Stomach (tissue), 4 donors: Measurements from ENCODE around the gene OBP2A.

Experiments
- CTCF ChIP-seq, 7 experiments: fragments of 450-650 bp in 4 of 7; fragments of 200-600 bp in 3 of 7; sonication (generic) in 3 of 7; IDR thresholded peaks; one replicate each; pipeline ENCODE4 v1.5.1; 2016 to 2019; ENCODE audit warnings: antibody characterized with exemption in 7 of 7, control low read depth in 2 of 7, mild to moderate bottlenecking in 1 of 7
- POLR2A ChIP-seq, 4 donors: fragments of 450-650 bp; IDR thresholded peaks; one replicate each; pipeline ENCODE4 v1.6.1; 2016; ENCODE audit warnings: antibody characterized with exemption in 4 of 4, control low read depth in 2 of 4, mild to moderate bottlenecking in 1 of 4, moderate library complexity in 1 of 4
- POLR2AphosphoS5 ChIP-seq, 3 donors: sonication (generic); formaldehyde crosslinking; IDR thresholded peaks; one replicate each; pipeline ENCODE4 v1.6.1; 2016; ENCODE audit warnings: antibody characterized with exemption in 3 of 3

GRCh38 chr9:135505406-135506187 lies 40.3 kb upstream of the OBP2A start:
- TF ChIP-seq POLR2AphosphoS5 (IDR thresholded peaks at IDR 0.05) (no peak), POLR2A (IDR thresholded peaks at IDR 0.05) (no peak), CTCF (IDR thresholded peaks at IDR 0.05) (no peak)
